PC-9 (cell line): ENCODE data around the gene NEB. TPM values are rescaled to one million over a fixed set of nuclear protein-coding genes. Genes with fewer than 3 reads are reported as not detected.
A peak's percentile ranks its signal among the peaks of the same experiment; 100 is the strongest.

Experiments used
- BruUV-seq: library from RNA; stranded (reverse); fragments of 400-500 nt; replicated peaks from 2 replicates; lab custom pipeline; 2021; lab: Mats Ljungman, UMichigan
- CTCF ChIA-PET: fragments of 300-600 bp; sonication (Branson Sonifier 250); formaldehyde crosslinking; loops from one replicate; lab custom pipeline; 2022; ENCODE audit warnings: antibody characterized with exemption; lab: Charles Lee
- POLR2A ChIA-PET: fragments of 300-600 bp; sonication (Branson Sonifier 250); formaldehyde crosslinking; loops from one replicate; lab custom pipeline; 2022; ENCODE audit warnings: antibody characterized with exemption; ENCODE audit not compliant: unreplicated experiment; lab: Charles Lee
- DNase-seq, 2 experiments: peaks; one replicate each; pipeline versions ENCODE4 v3.0.0 to v3.0.0-alpha.2; 2015 to 2022; ENCODE audit warnings: mixed read lengths in 1 of 2
- H2AFZ ChIP-seq: fragments of 200-600 bp; sonication (generic); 2 replicates; pipeline ENCODE4 v1.8.1; 2017; ENCODE audit warnings: antibody characterized with exemption
- H3F3A ChIP-seq: fragments of 200-600 bp; sonication (generic); 2 replicates; pipeline ENCODE4 v1.8.1; 2017; ENCODE audit warnings: antibody characterized with exemption, mild to moderate bottlenecking, low read depth; ENCODE audit not compliant: insufficient read depth
- H3K27ac ChIP-seq: fragments of 200-600 bp; sonication (generic); 2 replicates; pipeline ENCODE4 v1.6.1; 2016; ENCODE audit warnings: mixed run types
- H3K27me3 ChIP-seq: fragments of 200-600 bp; sonication (generic); 2 replicates; pipeline ENCODE4 v1.6.1; 2016; ENCODE audit warnings: low read depth, mixed run types; ENCODE audit not compliant: insufficient read depth
- H3K36me3 ChIP-seq: fragments of 200-600 bp; sonication (generic); 2 replicates; pipeline ENCODE4 v1.6.1; 2016; ENCODE audit warnings: low read depth, mixed run types
- H3K4me1 ChIP-seq: fragments of 200-600 bp; sonication (generic); replicated peaks from 2 replicates; pipeline ENCODE4 v1.6.1; 2016; ENCODE audit warnings: mixed run types; ENCODE audit not compliant: insufficient read depth
- H3K4me2 ChIP-seq: fragments of 200-600 bp; sonication (generic); 2 replicates; pipeline ENCODE4 v1.6.1; 2017; ENCODE audit warnings: mixed run types
- H3K4me3 ChIP-seq: fragments of 200-600 bp; sonication (generic); 2 replicates; pipeline ENCODE4 v1.6.1; 2016; ENCODE audit warnings: mixed run types
- H3K79me2 ChIP-seq: fragments of 200-600 bp; sonication (generic); 2 replicates; pipeline ENCODE4 v1.6.1; 2017; ENCODE audit warnings: low read depth, mixed run types
- H3K9me2 ChIP-seq: fragments of 200-600 bp; sonication (generic); 2 replicates; pipeline ENCODE4 v1.8.1; 2017; ENCODE audit warnings: mild to moderate bottlenecking; ENCODE audit not compliant: insufficient read depth
- H3K9me3 ChIP-seq: fragments of 200-600 bp; sonication (generic); 2 replicates; pipeline ENCODE4 v1.8.1; 2016; ENCODE audit warnings: low read depth; ENCODE audit not compliant: insufficient read depth
- H4K20me1 ChIP-seq: fragments of 200-600 bp; sonication (generic); 2 replicates; pipeline ENCODE4 v1.8.1; 2017; ENCODE audit not compliant: insufficient read depth
- EZH2 ChIP-seq: fragments of 200-600 bp; sonication (generic); IDR thresholded peaks from 2 replicates; pipeline ENCODE4 v1.8.0; 2017; ENCODE audit warnings: antibody characterized with exemption, low read depth
- intact Hi-C: fragments of 100-400 bp; cut with micrococcal nuclease; formaldehyde crosslinking; loops from one replicate; pipeline ENCODE4 v1.10.0; 2022; ENCODE audit not compliant: unreplicated experiment
- total RNA-seq: library from RNA; stranded (reverse); gene quantifications from 2 replicates; pipeline ENCODE4 v1.2.3, GENCODE V29; 2021
- TF ChIP-seq, protein P1 (sequence below): fragments of 200-600 bp; sonication (generic); conservative IDR thresholded peaks from 2 replicates; pipeline ENCODE4 v1.6.1; 2017; ENCODE audit warnings: mixed run types, antibody characterized with exemption, mild to moderate bottlenecking, moderate library complexity

NEB gene
- total RNA-seq, 1 experiment from 2014 or later: 0.15 TPM

- CTCF ChIA-PET: no interaction called here
Observed at GRCh38 chr2:151770995-151771394, 36.7 kb upstream of the NEB start.

DNA sequence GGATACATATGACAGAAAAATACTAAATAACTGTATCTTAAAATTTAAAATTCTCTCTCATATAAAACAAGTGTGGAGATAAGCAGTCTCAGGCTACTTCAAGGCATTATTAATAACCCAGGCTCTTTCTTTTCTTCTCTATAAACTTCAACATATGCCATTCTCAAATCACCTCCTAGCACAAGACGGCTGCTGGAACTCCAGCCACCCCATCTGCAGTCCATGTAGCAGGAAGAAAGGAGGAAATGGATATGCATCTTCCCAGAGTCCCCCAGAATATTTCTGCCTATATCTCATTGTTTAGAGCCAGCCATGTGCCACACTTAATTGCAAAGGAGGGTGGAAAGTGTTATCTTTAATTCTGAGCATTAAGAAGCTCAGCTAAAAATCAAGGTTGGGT lies 35.3 kb upstream of the NEB start:
- Histone ChIP-seq H3K4me3 (no peak overlapping the region), H2AFZ (no peak overlapping the region), H3K79me2 (no peaks in the 10 kb centered on the region), H3K4me2 (no peak overlapping the region), H3K36me3 (no peaks in the 10 kb centered on the region), H3K9me2 (no peaks in the 10 kb centered on the region), H3K4me1 (peaks cover 10% of the 10 kb centered on the region), H4K20me1 (no peaks in the 10 kb centered on the region), H3K27me3 (no peaks in the 10 kb centered on the region), H3K27ac (no peak overlapping the region), H3K9me3 (no peaks in the 10 kb centered on the region), H3F3A (no peaks in the 10 kb centered on the region)
- TF ChIP-seq, protein P1, sequence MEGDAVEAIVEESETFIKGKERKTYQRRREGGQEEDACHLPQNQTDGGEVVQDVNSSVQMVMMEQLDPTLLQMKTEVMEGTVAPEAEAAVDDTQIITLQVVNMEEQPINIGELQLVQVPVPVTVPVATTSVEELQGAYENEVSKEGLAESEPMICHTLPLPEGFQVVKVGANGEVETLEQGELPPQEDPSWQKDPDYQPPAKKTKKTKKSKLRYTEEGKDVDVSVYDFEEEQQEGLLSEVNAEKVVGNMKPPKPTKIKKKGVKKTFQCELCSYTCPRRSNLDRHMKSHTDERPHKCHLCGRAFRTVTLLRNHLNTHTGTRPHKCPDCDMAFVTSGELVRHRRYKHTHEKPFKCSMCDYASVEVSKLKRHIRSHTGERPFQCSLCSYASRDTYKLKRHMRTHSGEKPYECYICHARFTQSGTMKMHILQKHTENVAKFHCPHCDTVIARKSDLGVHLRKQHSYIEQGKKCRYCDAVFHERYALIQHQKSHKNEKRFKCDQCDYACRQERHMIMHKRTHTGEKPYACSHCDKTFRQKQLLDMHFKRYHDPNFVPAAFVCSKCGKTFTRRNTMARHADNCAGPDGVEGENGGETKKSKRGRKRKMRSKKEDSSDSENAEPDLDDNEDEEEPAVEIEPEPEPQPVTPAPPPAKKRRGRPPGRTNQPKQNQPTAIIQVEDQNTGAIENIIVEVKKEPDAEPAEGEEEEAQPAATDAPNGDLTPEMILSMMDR: no peak
- TF ChIP-seq EZH2: no peak
- POLR2A ChIA-PET: no interaction called here
- CTCF ChIA-PET: no interaction called here
- BruUV-seq: no TSS peak
- no peak for DNase-seq
- intact Hi-C loops: no loop called here

More at GRCh38 chr2:151770995-151771394, 36.7 kb upstream of the NEB start:
- no peak overlapping the region for H2AFZ ChIP-seq
- H3K9me3 ChIP-seq: no peaks in the 10 kb centered on the region
- peaks cover 10% of the 10 kb centered on the region for H3K4me1 ChIP-seq
- no peaks in the 10 kb centered on the region for H3K9me2 ChIP-seq
- no TSS peak for BruUV-seq
- no peaks in the 10 kb centered on the region for H3K36me3 ChIP-seq
- H4K20me1 ChIP-seq: no peaks in the 10 kb centered on the region
- no peaks in the 10 kb centered on the region for H3K27me3 ChIP-seq
- no peak overlapping the region for H3K4me3 ChIP-seq
- H3K27ac ChIP-seq: no peak overlapping the region
- no peak for DNase-seq
- no peaks in the 10 kb centered on the region for H3F3A ChIP-seq
- H3K79me2 ChIP-seq: no peaks in the 10 kb centered on the region
- POLR2A ChIA-PET: no interaction called here
- no peak for TF ChIP-seq EZH2
- TF ChIP-seq, protein P1: no peak
- intact Hi-C loops: no loop called here
- no peak overlapping the region for H3K4me2 ChIP-seq

DNA sequence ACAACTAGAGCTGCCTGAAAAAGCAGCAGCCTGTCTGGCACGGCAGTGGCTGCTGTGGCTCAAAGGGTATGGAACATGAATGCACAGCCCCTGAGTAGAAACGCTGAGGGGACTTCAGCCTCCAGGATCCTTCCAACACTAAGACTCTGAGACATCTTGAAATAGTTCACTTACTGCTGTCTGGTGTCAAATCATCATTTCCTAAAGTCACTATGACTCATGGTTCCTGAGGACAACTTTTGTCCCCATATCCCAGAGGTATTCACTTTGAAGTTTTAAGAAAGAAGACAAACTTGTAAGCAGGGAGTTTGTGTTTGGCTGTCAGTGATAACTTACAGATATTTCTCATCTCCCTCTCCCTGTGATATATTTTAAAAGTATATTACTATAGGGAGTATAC lies 33.3 kb upstream of the NEB start:
- no peaks in the 10 kb centered on the region for H3K27me3 ChIP-seq
- no peak overlapping the region for H2AFZ ChIP-seq
- intact Hi-C loops: no loop called here
- ChIA-PET CTCF (no interaction called here), POLR2A (no interaction called here)
- DNase-seq: peak in 1 of 2 experiments; percentile 39
- H3K4me3 ChIP-seq: no peak overlapping the region
- no peaks in the 10 kb centered on the region for H4K20me1 ChIP-seq
- no peaks in the 10 kb centered on the region for H3F3A ChIP-seq
- H3K27ac ChIP-seq: no peak overlapping the region
- H3K9me3 ChIP-seq: no peaks in the 10 kb centered on the region
- 0 out of 2 replicates have a peak overlapping the region, but pooled peaks have one; percentile 7 for H3K4me2 ChIP-seq
- H3K36me3 ChIP-seq: no peaks in the 10 kb centered on the region
- no peaks in the 10 kb centered on the region for H3K79me2 ChIP-seq
- H3K4me1 ChIP-seq: peaks cover 10% of the 10 kb centered on the region
- H3K9me2 ChIP-seq: no peaks in the 10 kb centered on the region
- no peak for TF ChIP-seq EZH2
- TF ChIP-seq, protein P1: no peak
- BruUV-seq: no TSS peak
